Brain microvascular endothelial cell (primary cell): ENCODE data around the gene PLD4.

Experiments
- DNase-seq: peaks from one replicate; pipeline ENCODE4 v3.0.0-alpha.2; 2020
- H3K27ac ChIP-seq: fragments of 250-450 bp; sonication (Bioruptor Pico); 2 replicates; pipeline ENCODE4 v1.5.1; 2020; ENCODE audit warnings: mild to moderate bottlenecking, moderate library complexity
- H3K27me3 ChIP-seq: fragments of 250-450 bp; sonication (Bioruptor Pico); replicated peaks from 2 replicates; pipeline ENCODE4 v1.5.1; 2020; ENCODE audit warnings: mild to moderate bottlenecking
- H3K36me3 ChIP-seq: fragments of 250-450 bp; sonication (Bioruptor Pico); replicated peaks from 2 replicates; pipeline ENCODE4 v1.5.1; 2020; ENCODE audit warnings: mild to moderate bottlenecking
- H3K4me3 ChIP-seq: 2 replicates; pipeline ENCODE4 v1.5.1; 2011; ENCODE audit warnings: low read depth, mild to moderate bottlenecking, control low read depth, low read length, moderate library complexity
- in situ Hi-C: cut with HindIII; loops from 2 replicates; pipeline ENCODE4 v1.10.0; 2017; ENCODE audit warnings: low sequenced_read_pairs, low pct_ligation_motif_present
- TF ChIP-seq, protein P1 (sequence below): IDR thresholded peaks from 2 replicates; pipeline ENCODE4 v1.5.1; 2011; ENCODE audit warnings: low read depth, mild to moderate bottlenecking, moderate library complexity, low read length, control low read depth, inconsistent platforms; ENCODE audit errors: missing control alignments

Gene PLD4

DNA sequence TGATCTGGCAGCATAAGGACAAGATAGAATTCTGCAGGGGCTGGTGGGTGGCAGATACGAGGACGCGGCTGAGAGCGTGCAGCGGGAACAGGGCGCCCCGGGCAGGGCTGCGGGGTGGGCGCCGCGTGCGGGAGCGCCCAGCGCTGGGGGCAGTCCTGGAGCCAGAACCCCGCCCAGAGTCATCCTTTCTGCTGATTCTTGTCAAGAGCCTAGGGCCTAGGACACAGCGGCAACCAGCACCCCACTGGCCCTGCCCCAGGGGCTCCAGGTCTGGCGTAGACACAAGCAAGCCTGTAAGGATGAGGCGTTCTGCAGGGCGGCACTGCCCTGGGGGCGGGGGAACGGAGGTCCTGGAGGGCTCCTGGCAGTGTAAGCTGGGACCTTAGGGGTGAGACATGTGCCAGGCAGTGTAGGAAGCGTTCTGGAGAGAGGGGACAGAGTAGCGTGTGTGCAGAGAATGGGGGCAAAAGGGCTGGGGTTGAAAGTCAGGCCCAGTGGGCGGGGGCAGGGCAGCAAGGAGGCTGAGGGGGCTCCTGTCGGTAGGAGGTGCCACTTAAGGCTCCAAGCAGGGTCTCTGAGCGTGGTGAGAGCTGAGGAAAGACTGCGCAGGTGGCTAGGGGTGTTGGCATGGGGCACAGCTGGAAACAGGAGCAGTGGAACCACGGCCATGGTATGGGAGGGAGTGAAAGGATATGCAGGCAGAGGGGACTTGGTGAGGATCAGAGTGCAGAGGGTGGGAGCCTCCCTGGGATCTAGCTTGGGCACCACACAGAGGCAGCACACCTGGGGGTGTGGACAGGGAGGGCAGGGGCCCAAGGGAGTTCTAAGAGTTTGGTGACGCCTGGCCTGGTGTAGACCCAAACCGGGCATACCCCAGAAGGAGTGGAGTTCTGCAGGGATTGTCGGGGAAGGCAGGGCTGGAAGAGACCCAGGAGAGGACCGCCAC is 54.3 kb downstream of the PLD4 start:
- Histone ChIP-seq H3K27ac (no peak overlapping the region), H3K4me3 (peak overlapping the region; percentile 44), H3K27me3 (no peaks in the 10 kb centered on the region), H3K36me3 (no peaks in the 10 kb centered on the region)
- DNase-seq = no peak
- in situ Hi-C loops = no loop called here
- TF ChIP-seq, protein P1, sequence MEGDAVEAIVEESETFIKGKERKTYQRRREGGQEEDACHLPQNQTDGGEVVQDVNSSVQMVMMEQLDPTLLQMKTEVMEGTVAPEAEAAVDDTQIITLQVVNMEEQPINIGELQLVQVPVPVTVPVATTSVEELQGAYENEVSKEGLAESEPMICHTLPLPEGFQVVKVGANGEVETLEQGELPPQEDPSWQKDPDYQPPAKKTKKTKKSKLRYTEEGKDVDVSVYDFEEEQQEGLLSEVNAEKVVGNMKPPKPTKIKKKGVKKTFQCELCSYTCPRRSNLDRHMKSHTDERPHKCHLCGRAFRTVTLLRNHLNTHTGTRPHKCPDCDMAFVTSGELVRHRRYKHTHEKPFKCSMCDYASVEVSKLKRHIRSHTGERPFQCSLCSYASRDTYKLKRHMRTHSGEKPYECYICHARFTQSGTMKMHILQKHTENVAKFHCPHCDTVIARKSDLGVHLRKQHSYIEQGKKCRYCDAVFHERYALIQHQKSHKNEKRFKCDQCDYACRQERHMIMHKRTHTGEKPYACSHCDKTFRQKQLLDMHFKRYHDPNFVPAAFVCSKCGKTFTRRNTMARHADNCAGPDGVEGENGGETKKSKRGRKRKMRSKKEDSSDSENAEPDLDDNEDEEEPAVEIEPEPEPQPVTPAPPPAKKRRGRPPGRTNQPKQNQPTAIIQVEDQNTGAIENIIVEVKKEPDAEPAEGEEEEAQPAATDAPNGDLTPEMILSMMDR = no peak

DNA sequence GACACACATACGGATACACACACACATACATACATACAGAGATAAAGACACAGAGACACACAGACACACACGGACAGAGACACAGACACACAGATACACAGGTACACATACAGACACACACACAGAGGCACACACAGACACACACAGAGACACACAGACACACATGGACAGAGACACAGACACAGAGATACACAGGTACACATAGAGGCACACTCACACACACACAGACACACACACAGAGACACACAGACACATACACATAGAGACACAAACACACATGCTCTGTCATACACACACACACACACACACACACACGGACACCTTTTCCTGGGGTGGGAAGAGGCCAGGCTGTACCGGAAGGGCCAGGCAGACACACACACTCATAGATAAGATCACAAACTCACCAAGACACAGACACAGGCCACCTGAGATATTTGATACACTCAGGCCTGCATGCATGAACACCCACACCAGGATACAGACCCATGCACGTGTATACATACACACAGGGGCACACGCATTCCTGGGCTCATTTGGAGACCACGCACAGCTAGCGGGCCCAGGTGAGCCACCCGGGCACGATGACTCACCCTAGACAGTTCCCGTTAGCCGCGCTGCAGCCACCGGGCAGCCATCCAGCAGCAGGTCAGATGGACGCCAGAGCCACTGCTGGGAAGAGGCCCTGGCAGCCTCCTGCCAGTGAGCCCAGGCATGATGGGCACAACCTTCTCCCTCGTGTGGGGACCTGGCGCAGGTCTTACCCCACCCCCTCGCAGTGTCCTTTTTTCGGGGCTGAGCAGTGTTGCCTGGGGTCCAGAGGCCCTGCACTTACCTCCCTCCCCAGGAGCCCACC is 55.3 kb downstream of the PLD4 start:
- Histone ChIP-seq H3K36me3 (no peaks in the 10 kb centered on the region), H3K27ac (no peak overlapping the region), H3K4me3 (no peak overlapping the region), H3K27me3 (no peaks in the 10 kb centered on the region)
- TF ChIP-seq, protein P1 = no peak
- no peak for DNase-seq
- in situ Hi-C loops = no loop called here

DNA sequence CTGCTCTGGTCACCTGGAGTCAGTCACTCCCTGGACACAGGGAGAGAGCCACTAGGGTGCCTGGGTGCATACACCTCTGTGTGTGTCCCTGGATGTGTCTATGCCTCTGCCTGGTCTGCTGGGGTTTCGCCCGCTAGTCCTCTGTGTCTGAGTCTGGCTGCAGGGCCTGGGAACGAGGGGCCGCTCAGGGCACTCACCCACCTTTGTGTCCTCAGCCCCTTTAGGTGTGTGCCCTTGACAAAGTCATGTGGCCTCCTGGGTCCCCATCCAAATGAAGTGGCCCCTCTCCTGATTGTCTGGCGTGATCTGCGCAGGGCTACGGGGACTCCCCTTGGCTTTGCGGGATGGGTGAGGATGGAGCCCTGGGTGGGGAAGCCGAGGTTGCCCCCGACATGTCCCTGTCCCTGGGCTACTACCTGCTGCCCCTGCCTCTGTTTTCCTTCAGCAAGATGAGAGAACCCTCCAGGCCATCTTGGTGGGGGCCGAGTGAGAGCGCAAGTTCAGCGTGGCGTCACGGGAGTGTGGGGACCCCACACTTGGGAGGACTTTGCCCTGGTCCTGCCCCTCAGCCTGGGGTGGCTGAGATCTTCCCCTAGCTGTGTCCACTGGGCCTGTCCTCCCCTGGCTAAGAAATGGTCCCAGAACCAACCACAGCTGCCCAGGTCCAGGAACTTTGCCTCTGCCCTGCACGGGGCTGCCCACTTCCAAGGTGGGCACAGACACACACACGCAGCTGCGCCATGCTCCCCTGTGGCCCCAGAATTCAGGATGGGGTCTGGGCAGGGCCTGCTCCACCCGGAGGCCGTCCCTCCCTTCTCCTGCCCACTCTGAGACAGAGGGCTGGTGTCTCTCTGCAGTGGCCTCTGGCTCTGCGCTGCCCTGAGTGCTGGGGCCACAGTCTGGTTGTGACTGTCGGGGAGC is 56.2 kb downstream of the PLD4 start:
- H3K27me3 ChIP-seq = no peaks in the 10 kb centered on the region
- no peak for DNase-seq
- H3K4me3 ChIP-seq = no peak overlapping the region
- H3K36me3 ChIP-seq = no peaks in the 10 kb centered on the region
- TF ChIP-seq, protein P1 = no peak
- in situ Hi-C loops = no loop called here
- H3K27ac ChIP-seq = no peak overlapping the region

DNA sequence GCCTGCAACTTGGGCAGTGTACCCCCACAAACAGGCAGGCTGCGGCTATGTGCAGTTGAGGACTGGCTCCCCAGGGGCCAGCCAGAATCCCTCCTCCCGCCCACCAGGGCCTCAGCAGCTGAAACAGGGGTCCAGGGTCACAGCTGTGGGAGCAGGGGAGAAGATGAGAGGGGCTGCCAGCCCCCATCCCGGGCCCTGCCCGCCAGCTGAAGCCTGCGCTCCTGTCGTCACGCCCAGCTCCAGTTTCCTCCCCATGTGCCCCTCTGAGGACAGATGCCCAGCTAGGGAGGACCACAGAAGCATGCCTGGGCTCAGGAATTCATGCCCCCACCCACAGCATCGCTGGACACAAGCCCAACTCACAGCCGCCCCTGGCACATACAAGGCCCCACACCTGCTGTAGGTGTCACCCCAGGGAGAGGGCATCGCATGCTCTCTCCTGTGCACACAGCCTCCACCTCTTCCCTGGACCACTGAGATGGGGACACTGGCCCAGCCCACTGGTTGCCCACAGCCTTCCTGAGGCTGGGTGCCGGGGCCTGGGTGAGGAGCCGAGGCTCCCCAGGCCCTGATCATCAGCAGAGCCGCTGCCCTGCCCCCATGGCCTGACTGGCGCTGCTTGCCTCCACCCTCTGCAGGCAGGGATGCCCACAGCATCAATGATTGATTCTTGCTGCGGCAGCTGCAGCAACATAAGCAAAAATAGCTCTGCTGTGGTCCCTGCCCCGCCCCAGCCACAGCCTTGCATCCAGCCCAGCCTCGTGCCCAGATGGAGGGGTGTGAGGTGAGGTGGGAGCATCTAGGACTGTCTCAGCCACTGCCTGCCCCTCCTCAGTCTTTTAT is 57.2 kb downstream of the PLD4 start:
- Histone ChIP-seq H3K4me3 (no peak overlapping the region), H3K27me3 (no peaks in the 10 kb centered on the region), H3K27ac (no peak overlapping the region), H3K36me3 (no peaks in the 10 kb centered on the region)
- in situ Hi-C loops = no loop called here
- TF ChIP-seq, protein P1 = no peak
- DNase-seq = no peak
